Stimulated activated CD8-positive, alpha-beta memory T cell treated with anti-CD3 and anti-CD28 coated beads, Interleukin-7, amount 100 ng/mL, for 24 hours (primary cell): ENCODE measurements around the gene CDK5RAP2.
"Not testable (repeated sequence)": the region's sequence is repeated elsewhere in the genome, so short reads cannot be mapped to it uniquely, and the experiment has no call there.

Experiments used
- DNase-seq: peaks from one replicate; pipeline ENCODE4 v3.0.0-alpha.2; 2020; ENCODE audit warnings: low read depth

CDK5RAP2 gene

GRCh38 chr9:120542701-120543490 lies 37.1 kb downstream of the CDK5RAP2 start:
- DNase-seq: no peak

- no peak for DNase-seq
Measured at GRCh38 chr9:120541921-120542320, 38.0 kb downstream of the CDK5RAP2 start.

DNA sequence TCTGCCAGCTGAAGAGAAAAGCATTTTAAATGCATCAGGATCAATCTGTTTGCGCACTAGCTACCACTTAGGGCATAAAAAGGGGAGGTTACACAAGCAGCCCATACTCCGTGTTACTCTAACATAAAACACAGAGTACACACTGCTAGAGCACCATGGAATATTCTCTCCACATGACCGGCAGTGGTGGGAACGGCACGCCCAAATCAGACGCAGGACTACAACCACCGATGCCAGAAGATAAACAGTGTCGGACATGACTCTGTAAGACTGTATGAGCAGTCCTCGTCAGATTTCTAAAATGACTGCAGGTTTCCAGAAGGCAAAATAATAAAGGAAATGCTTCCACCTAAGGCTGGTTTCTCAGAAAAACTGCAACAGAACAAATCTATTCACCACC lies 40.0 kb downstream of the CDK5RAP2 start:
- DNase-seq: no peak

DNA sequence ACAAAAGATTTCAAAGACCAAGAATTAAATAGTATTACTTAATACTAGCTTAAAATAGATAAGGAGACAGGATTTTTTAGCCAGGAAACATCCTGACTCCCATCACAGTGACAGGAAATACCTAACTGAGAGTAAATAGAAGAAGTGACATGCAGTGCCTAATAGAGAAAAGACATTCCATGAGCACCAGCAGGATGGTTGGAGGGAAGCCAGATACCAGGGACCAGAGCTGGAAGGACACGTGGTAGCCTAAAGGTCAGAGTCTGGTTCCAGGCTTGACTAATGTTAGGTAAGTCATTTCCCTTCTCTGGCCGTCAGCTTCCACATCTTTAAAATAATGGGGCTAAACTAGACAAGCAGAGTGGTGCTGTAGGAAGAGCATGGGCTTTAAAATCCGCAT lies 41.6 kb downstream of the CDK5RAP2 start:
- no peak for DNase-seq

- DNase-seq: no peak
Measured at GRCh38 chr9:120536949-120537640, 42.9 kb downstream of the CDK5RAP2 start.

- DNase-seq: no peak
Measured at GRCh38 chr9:120536094-120536493, 43.9 kb downstream of the CDK5RAP2 start.

DNA sequence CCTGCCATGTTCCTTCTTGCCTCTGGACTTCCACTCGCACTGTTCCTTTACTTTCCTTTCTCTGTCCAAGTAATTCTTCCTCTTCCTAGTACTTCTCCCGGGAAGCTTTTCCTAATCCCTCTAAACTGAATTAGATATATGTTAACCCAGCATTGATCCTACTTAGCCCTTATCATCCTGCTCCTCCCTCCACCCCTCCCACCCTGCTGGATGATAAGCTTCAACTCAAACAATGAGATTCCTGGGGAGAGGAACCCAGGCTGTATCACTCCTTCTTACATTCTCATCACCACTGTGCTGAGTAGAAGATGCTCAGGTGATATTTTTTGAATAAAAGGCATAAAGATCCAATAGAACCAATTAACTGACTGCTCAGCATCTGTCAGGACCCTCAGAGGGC lies 45.7 kb downstream of the CDK5RAP2 start:
- DNase-seq: no peak

- DNase-seq: no peak
Measured at GRCh38 chr9:120532891-120533290, 47.1 kb downstream of the CDK5RAP2 start.

DNA sequence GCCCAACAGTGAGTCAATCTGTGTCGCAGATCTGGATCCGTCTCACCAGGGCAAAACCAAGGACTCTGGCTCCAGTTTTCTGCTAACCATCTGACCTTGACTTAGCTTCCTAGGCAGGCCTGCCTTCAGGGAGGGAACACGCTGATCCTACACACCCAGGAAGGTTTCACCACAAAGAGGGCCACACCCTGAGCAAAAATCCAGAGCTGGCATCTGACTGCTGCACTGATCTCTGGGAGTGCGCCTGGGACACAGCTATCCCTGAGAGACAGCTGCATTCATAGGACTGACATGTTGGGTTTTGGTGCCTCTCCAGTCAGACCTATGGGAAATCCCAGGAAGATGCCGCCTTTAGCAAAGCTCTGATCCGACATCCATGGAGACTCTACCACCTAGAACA lies 47.5 kb downstream of the CDK5RAP2 start:
- no peak for DNase-seq

GRCh38 chr9:120531683-120532300 lies 48.2 kb downstream of the CDK5RAP2 start:
- DNase-seq: no peak

DNA sequence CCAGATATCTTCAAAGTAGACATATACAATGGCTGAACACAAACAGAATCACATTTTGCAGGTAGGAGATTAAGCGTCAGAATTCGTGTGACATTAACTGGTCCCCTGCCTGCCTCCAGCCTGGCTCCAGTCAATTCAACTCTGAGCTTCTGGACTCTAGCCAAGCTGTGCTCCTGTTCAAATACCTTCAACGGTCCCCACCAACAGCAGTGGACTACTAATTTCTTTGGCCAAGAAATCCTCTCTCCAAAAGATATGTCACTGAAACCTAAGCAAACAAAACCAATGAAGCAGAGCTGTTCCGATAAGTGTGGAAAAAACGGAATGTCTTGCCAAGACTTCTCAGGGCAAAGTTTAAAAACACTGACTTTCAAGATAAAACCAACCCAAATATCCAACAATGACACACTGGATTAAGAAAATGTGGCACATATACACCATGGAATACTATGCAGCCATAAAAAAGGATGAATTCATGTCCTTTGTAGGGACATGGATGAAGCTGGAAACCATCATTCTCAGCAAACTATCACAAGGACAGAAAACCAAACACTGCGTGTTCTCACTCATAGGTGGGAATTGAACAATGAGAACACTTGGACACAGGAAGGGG lies 49.6 kb downstream of the CDK5RAP2 start:
- DNase-seq: not testable (repeated sequence)

DNA sequence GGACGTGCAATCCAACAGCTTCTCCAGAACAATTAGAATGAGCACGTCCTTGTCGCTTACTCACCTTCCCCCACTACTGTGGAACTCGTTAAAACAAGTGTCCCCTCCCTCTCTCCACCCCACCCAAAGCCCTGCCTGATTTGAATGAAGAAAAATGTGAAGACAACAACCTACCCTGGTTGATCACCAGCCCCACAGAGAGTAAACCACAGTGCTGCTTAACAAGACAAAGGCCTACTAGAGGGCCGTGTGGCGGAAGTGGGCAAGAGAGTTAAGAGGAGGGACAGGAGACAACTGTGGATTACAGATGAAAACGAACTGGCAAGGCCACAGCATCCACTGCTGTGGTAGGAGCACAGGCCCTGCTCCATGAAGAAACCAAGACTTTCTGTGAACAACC lies 51.1 kb downstream of the CDK5RAP2 start:
- no peak for DNase-seq

GRCh38 chr9:120528327-120528726 lies 51.6 kb downstream of the CDK5RAP2 start:
- DNase-seq: no peak

DNA sequence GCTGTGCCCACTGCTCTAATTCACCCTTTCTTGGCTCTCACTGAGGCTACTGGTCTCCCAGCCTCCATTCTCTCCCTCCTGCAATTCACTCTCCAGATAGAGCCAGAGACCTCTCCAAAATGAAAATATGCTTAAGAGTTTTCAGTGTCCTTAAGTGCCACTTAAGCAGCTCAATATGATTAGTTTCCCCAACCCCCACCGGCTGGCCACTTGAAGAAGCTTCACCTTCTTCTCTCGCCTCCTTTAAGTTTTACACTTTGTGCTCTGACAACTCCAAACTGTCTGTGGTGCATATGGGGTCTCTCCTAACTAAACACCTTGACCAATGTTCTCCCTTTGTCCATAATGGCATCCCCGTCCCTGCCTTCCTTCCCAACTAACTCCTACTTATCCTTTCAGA lies 53.4 kb downstream of the CDK5RAP2 start:
- no peak for DNase-seq

DNA sequence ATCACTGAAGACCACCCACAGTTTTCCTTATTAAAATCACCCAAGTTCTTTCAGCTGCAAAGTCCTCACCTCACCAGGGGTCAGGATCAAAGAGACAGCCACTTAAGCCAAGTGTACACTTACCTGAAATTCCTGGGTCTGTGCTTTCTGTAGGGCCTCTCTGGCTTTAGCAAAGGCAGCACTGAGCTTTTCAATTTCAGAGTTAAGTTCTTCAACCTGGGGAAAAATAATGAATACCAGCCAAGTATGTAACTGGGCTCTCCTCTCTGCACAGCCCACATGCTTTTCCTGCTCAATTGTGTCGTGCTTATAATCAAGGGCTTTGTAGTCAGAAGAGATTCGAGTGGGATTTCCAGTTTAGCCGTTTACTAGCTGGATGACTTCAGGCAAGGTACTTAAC lies 55.1 kb downstream of the CDK5RAP2 start:
- no peak for DNase-seq

GRCh38 chr9:120524038-120524437 lies 55.9 kb downstream of the CDK5RAP2 start:
- no peak for DNase-seq

GRCh38 chr9:120522558-120522957 lies 57.4 kb downstream of the CDK5RAP2 start:
- DNase-seq: no peak

- DNase-seq: no peak
Measured at GRCh38 chr9:120522032-120522431, 57.9 kb downstream of the CDK5RAP2 start.

GRCh38 chr9:120521101-120521500 lies 58.9 kb downstream of the CDK5RAP2 start:
- DNase-seq: no peak

- DNase-seq: not testable (repeated sequence)
Measured at GRCh38 chr9:120515996-120516395, 64.0 kb downstream of the CDK5RAP2 start.

DNA sequence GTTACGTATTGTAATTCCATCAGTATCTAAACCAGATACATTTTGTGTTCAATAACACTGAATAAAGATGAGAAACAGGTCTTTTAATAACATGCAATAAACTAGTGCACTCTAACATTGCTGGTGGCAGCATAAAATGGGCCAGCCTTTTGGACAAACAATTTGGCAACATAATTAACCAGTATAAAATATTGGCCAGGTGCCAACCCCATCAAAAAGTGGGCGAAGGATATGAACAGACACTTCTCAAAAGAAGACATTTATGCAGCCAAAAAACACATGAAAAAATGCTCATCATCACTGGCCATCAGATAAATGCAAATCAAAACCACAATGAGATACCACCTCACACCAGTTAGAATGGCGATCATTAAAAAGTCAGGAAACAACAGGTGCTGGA lies 64.5 kb downstream of the CDK5RAP2 start:
- DNase-seq: not testable (repeated sequence)

DNA sequence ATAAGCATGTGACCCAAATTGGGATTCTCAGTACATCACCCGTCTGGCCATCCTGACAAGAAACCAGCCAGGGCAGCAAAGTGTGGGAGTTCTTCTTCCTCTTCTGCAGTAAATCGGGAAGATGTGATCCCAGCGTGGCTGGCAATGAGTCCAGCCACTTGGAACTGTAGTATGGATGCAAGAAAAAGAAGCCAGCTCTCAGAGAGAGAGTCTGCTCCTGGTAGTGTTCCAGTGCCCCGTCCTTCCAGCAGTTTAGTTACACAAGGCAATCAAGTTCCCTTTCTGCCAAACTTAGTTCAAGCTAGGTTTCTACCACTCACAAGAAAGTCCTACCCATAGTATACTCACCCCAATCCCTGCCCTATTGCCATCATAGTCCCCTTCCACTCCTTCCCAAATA lies 65.6 kb downstream of the CDK5RAP2 start:
- DNase-seq: no peak
